ENCODE data around the gene TMOD2. TPM values are rescaled to one million over a fixed set of nuclear protein-coding genes. Genes with fewer than 3 reads are reported as not detected.

Gene TMOD2
- total RNA-seq, 1 donor from 2014 or later, result 16.1 TPM

DNA sequence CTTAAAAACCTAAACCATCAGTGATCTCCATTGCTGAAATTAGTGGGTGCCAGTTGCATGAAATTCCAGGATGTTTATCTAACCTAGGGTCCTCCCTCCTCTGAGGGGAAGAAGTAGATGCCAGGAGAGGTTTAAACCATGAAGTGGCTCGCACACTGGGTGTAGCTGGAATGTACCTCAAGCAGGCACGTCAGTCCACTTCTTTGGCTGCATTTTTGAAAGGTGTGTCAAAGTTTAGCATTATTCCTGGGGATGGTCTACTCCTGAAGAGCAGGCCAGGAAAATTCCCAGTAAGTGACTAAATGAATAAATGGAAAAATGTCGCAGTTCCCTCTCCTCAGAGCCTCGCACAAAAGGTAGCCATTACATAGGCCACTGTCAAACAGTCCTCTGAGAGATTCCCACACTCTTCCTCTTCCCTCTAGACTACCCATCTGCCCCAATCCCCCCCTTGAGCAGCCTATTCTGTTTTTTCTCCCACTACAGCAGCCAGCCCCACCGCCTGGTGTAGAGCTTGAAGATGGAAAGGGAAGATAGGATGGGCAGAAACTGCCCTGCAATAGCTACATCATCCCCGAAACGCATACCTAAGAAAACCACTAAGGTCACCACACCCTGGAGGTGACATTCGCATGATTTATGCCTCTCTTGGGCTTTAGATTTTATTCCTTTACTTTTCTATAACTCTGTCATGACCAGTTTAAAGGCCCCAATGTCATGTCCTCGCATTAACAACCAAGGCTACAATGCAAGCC, 77.4 kb downstream of the TMOD2 start:
- Histone ChIP-seq H3K4me3 (peak overlapping the region; percentile 91), H3K36me3 (no peaks in the 10 kb centered on the region), H3K27ac (peak overlapping the region; percentile 93), H3K9me3 (no peaks in the 10 kb centered on the region), H3K27me3 (no peaks in the 10 kb centered on the region), H3K4me1 (peaks cover 31% of the 10 kb centered on the region)
- TF ChIP-seq, protein P1, sequence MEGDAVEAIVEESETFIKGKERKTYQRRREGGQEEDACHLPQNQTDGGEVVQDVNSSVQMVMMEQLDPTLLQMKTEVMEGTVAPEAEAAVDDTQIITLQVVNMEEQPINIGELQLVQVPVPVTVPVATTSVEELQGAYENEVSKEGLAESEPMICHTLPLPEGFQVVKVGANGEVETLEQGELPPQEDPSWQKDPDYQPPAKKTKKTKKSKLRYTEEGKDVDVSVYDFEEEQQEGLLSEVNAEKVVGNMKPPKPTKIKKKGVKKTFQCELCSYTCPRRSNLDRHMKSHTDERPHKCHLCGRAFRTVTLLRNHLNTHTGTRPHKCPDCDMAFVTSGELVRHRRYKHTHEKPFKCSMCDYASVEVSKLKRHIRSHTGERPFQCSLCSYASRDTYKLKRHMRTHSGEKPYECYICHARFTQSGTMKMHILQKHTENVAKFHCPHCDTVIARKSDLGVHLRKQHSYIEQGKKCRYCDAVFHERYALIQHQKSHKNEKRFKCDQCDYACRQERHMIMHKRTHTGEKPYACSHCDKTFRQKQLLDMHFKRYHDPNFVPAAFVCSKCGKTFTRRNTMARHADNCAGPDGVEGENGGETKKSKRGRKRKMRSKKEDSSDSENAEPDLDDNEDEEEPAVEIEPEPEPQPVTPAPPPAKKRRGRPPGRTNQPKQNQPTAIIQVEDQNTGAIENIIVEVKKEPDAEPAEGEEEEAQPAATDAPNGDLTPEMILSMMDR (IDR thresholded peaks at IDR 0.05), result no peak
- no peak for DNase-seq
- peak; percentile 51 for ATAC-seq
- intact Hi-C loops (cut with DNase I), result loop anchor here (10.0 kb wide), 1 partner anchor 56 kb away; no protein-coding TSS in a partner anchor

DNA sequence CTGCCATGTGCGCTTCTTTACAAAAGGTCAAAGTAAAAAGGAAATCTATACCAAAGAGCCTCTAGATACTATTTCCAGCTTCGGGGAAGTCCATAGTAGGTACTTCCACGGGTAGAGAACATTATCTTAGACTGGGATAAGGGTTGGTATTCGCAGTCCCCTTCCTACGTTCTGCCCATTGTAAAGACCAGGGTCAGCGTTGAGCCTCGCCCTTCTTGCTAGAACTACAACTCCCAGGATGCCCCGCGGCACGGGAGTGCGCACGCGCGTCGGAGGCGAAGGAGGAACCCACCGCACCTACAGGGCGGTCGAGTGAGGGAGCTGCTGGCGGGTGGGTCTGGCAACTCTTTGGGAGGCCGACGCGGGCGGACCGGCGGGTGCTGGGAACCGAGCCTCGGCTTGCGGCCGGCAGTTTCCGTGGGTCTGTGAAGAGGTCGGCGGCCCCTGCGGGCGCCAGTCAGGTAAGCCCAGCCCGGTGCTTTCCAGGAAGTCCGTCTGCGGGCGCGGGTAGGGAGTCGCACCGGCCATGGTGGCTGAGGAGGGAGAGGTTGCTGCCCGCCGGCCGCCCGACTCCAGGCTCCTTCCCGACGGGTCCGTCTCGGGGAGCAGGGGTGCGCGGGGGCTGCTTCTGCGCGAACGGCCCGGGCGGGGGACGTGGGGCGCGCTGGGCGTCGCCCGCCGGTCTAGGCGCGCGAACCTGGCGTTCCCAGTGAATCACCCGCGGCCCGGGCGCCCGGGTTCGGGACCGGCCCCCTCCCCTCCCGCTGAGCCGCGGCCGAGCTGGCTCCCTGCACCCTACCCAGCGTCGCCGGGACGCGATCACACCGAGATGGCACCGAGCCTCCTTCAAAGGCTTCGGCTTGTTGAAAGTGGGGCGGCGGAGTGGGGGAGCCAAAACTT, 78.2 kb downstream of the TMOD2 start, which contains the start of gene TMOD3:
Gene TMOD3 (plus strand): TSS at position 278 of the 900 bp plus-strand sequence. CDS start 33,232 bp downstream, outside the sequence.
- Histone ChIP-seq H3K36me3 (no peaks in the 10 kb centered on the region), H3K27ac (peak within 1 kb of the TSS; percentile 93), H3K27me3 (no peaks in the 10 kb centered on the region), H3K4me3 (peak within 1 kb of the TSS; percentile 91), H3K4me1 (peaks cover 37% of the 10 kb centered on the region), H3K9me3 (no peaks in the 10 kb centered on the region)
- intact Hi-C loops (cut with DNase I), result loop anchor here (10.0 kb wide), 1 partner anchor 55 kb away; no protein-coding TSS in a partner anchor
- ATAC-seq, result peak; percentile 97
- peak; percentile 97 for DNase-seq
- TF ChIP-seq, protein P1 (IDR thresholded peaks at IDR 0.05), result no peak

DNA sequence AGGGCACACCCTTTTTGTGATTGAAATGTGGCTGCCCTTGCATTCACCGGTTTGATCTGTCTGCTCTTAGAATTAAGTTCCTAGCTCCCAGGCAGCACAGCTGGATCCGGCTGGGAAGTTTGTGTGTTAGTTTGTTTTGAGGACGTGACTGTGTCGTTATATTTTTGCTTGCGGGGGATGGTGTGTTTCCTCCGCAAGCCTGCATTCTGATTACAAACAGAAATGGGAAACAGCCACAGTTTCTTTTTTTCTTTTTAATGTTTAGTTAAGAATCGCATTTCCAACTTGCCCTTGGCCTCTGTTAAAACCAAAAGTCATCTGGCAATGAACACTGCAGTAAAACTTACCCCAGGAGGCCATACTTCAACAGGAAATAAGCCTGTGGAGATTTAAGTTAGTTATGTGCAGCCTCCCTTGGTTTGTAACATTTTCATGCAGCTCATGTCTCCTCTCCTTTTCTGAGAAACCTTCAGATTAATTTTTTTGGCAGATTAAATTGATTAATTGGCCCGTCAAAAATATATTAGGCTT, 78.9 kb downstream of the TMOD2 start:
- H3K27me3 ChIP-seq, result no peaks in the 10 kb centered on the region
- H3K4me1 ChIP-seq, result peaks cover 43% of the 10 kb centered on the region
- DNase-seq, result no peak
- no peak for ATAC-seq
- no peaks in the 10 kb centered on the region for H3K9me3 ChIP-seq
- intact Hi-C loops (cut with DNase I), result no loop called here
- H3K4me3 ChIP-seq, result peak overlapping the region; percentile 91
- peak overlapping the region; percentile 93 for H3K27ac ChIP-seq
- TF ChIP-seq, protein P1 (IDR thresholded peaks at IDR 0.05), result no peak
- no peaks in the 10 kb centered on the region for H3K36me3 ChIP-seq

DNA sequence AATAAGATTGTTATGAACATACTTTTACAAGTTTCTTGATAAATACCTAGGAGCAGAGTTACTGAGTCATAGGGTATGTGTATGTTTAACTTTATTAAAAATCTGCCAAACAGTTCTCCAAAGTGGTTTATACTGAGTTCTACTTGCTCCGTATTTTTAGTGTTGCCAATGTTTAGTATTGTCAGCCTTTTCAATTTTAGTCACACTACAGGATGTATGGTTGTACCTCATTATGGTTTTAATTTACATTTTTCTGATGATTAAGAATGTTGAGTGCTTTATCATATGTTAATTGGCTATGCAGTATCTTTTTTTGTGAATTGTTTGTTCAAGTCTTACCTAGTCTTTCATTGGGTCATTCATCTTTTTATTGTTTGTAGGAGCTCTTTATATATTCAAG, 82.4 kb downstream of the TMOD2 start:
- peaks cover 76% of the 10 kb centered on the region for H3K4me1 ChIP-seq
- no peaks in the 10 kb centered on the region for H3K9me3 ChIP-seq
- ATAC-seq (no peak), DNase-seq (no peak)
- no peaks in the 10 kb centered on the region for H3K36me3 ChIP-seq
- no peak overlapping the region for H3K4me3 ChIP-seq
- TF ChIP-seq, protein P1 (IDR thresholded peaks at IDR 0.05), result no peak
- intact Hi-C loops (cut with DNase I), result no loop called here
- H3K27ac ChIP-seq, result no peak overlapping the region
- no peaks in the 10 kb centered on the region for H3K27me3 ChIP-seq

DNA sequence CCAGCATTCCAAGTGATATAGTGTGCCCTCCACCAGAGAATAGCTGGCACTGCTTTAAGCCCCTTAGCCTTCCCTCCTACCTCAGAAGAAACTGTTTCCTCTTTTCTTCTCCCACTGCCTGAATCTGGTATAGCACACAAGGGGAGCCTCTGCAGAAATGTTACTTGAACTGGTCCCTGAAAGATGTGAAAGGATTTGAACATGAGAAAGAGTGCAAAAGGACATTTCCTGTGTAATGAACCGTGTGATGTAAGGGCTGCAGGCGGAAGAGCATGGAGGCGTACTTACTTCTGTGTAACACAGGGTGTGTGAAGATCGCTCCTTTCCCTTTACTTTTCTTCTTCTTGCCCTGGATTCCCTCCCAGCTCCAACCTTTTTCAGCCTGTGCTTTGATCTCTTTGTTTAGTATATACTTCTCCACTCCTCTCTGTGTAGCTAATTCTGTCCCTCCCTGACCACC, 86.4 kb downstream of the TMOD2 start:
- Histone ChIP-seq H3K4me1 (peaks cover 84% of the 10 kb centered on the region), H3K27ac (peak overlapping the region; percentile 51), H3K27me3 (no peaks in the 10 kb centered on the region), H3K9me3 (no peaks in the 10 kb centered on the region), H3K36me3 (no peaks in the 10 kb centered on the region), H3K4me3 (no peak overlapping the region)
- peak; percentile 83 for ATAC-seq
- TF ChIP-seq, protein P1 (IDR thresholded peaks at IDR 0.05), result no peak
- intact Hi-C loops (cut with DNase I), result no loop called here
- DNase-seq, result no peak

Measured in upper lobe of right lung (tissue), 1 donor.